NT2/D1 (cell line): Measurements from ENCODE around the gene ASB3.

Experiments
- SUZ12 ChIP-seq: IDR thresholded peaks from 2 replicates; pipeline ENCODE4 v1.6.1; 2011; ENCODE audit not compliant: insufficient read length, insufficient read depth; ENCODE audit errors: extremely low read depth
- ZNF274 ChIP-seq: IDR thresholded peaks from 2 replicates; pipeline ENCODE4 v1.6.1; 2011; ENCODE audit warnings: mild to moderate bottlenecking, low read depth, low read length

DNA sequence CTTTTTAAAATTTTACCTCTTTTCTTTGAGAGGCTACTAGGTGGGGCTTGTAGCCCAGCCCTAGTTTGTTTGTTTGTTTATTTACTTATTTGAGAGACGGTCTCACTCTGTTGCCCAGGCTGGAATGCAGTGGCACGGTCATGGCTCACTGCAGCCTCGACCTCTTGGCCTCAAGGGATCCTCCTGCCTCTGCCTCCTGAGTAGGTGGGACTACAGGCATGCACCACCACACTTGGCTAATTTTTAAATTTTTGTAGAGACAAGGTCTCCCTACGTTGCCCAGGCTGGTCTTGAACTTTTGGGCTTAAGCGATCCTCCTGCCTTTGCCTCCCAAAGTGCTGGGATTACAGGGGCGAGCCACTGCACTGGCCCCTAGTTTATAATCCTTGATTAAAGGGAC is 35.1 kb upstream of the ASB3 start:
- TF ChIP-seq ZNF274 (no peak), SUZ12 (no peak)
